HepG2 (cell line): ENCODE measurements around the gene KIF1C. TPM values are rescaled to one million over a fixed set of nuclear protein-coding genes. Genes with fewer than 3 reads are reported as not detected.

Source experiments
- AHR ChIP-seq: IDR thresholded peaks from 2 replicates; pipeline ENCODE4 v1.6.1; 2018; ENCODE audit warnings: missing genetic modification reagents, missing compliant biosample characterization
- ASH2L ChIP-seq: fragments of 300-600, 200-600 bp; sonication (generic); IDR thresholded peaks from 2 replicates; pipeline ENCODE4 v1.7.0; 2017; ENCODE audit warnings: low read depth, mild to moderate bottlenecking, moderate library complexity, mixed read lengths, low read length; ENCODE audit not compliant: insufficient read length
- ATF3 ChIP-seq: sonication (generic); formaldehyde crosslinking; IDR thresholded peaks from 2 replicates; pipeline ENCODE4 v1.4.0; 2020; ENCODE audit warnings: missing genetic modification reagents
- CEBPZ ChIP-seq: IDR thresholded peaks from 2 replicates; pipeline ENCODE4 v1.6.1; 2012; ENCODE audit warnings: low read length, improper control_type of control experiment
- CSRNP2 ChIP-seq: sonication (generic); formaldehyde crosslinking; conservative IDR thresholded peaks from 2 replicates; pipeline ENCODE4 v1.8.0; 2022; ENCODE audit warnings: low read depth, missing genetic modification reagents
- DR1 ChIP-seq: sonication (generic); formaldehyde crosslinking; IDR thresholded peaks from 2 replicates; pipeline ENCODE4 v1.8.0; 2021; ENCODE audit warnings: mild to moderate bottlenecking, missing genetic modification reagents, inconsistent platforms
- FLYWCH1 ChIP-seq: sonication (generic); formaldehyde crosslinking; IDR thresholded peaks from 2 replicates; pipeline ENCODE4 v1.8.1; 2023; ENCODE audit warnings: mild to moderate bottlenecking, missing genetic modification reagents
- GABPA ChIP-seq, 2 experiments: IDR thresholded peaks; 2 replicates each; pipeline ENCODE4 v1.6.1; 2011 to 2016; ENCODE audit warnings: low read depth in 2 of 2, low read length in 1 of 2, missing biosample characterization in 1 of 2, missing genetic modification characterization in 1 of 2
- KDM1A ChIP-seq: IDR thresholded peaks from 2 replicates; pipeline ENCODE4 v1.6.1; 2016; ENCODE audit warnings: missing compliant biosample characterization
- PCBP1 ChIP-seq: fragments of 200-400 bp; formaldehyde crosslinking; IDR thresholded peaks from 2 replicates; pipeline ENCODE4 v1.6.1; 2017; ENCODE audit warnings: mild to moderate bottlenecking, low read depth, low read length, borderline replicate concordance
- RORA ChIP-seq: sonication (generic); formaldehyde crosslinking; IDR thresholded peaks from 2 replicates; pipeline ENCODE4 v1.5.0; 2020; ENCODE audit warnings: mild to moderate bottlenecking, missing genetic modification reagents, moderate library complexity
- SRSF9 ChIP-seq: fragments of 200-400 bp; formaldehyde crosslinking; IDR thresholded peaks from 2 replicates; pipeline ENCODE4 v1.6.1; 2018; ENCODE audit warnings: borderline replicate concordance, mild to moderate bottlenecking, low read depth, low read length; ENCODE audit not compliant: insufficient read depth, poor library complexity, severe bottlenecking
- SSRP1 ChIP-seq: IDR thresholded peaks from 2 replicates; pipeline ENCODE4 v1.6.1; 2016; ENCODE audit warnings: control low read depth
- USF2 ChIP-seq, 2 experiments: sonication (generic) in 1 of 2; formaldehyde crosslinking in 1 of 2; IDR thresholded peaks; 2 replicates each; pipeline versions ENCODE4 v1.5.1 to v1.6.1; 2011 to 2020; ENCODE audit warnings: borderline replicate concordance in 1 of 2, low read depth in 1 of 2, low read length in 1 of 2, mild to moderate bottlenecking in 1 of 2, missing genetic modification reagents in 1 of 2, moderate library complexity in 1 of 2
- YEATS4 ChIP-seq: sonication (generic); formaldehyde crosslinking; IDR thresholded peaks from 2 replicates; pipeline ENCODE4 v1.4.0; 2020; ENCODE audit warnings: missing genetic modification reagents, borderline replicate concordance
- ZNF331 ChIP-seq: sonication (generic); formaldehyde crosslinking; IDR thresholded peaks from 2 replicates; pipeline ENCODE4 v1.4.0; 2020; ENCODE audit warnings: missing genetic modification reagents
- ZNF513 ChIP-seq: sonication (generic); formaldehyde crosslinking; conservative IDR thresholded peaks from 2 replicates; pipeline ENCODE4 v1.5.0; 2020; ENCODE audit warnings: missing genetic modification reagents
- ZNF572 ChIP-seq: sonication (generic); formaldehyde crosslinking; IDR thresholded peaks from 2 replicates; pipeline ENCODE4 v1.5.1; 2020; ENCODE audit warnings: mild to moderate bottlenecking, missing genetic modification reagents
- ZNF841 ChIP-seq: sonication (generic); formaldehyde crosslinking; IDR thresholded peaks from 2 replicates; pipeline ENCODE4 v1.8.1; 2023; ENCODE audit warnings: missing genetic modification reagents, borderline replicate concordance
- polyA plus RNA-seq, 8 experiments: library from polyadenylated mRNA; depleted of rRNA in 3 of 8; stranded (reverse) in 7 of 8; unstranded in 1 of 8; fragments of >200 nt; fragmentation: Illumina TruSeq in 4 of 8; extraction: Trizol in 4 of 8; gene quantifications; 2 replicates each; pipeline versions ENCODE4 v1.2.1 to v1.2.3, GENCODE V29; 2011 to 2016; ENCODE audit warnings: low read depth in 4 of 8, missing spikeins in 1 of 8, mixed read lengths in 1 of 8; ENCODE audit not compliant: insufficient read depth in 1 of 8
- total RNA-seq, 5 experiments: library from RNA; depleted of rRNA; stranded (reverse); fragments of >200 nt; fragmentation: Illumina TruSeq; extraction: Trizol; gene quantifications; 2 replicates each; pipeline ENCODE4 v1.2.3, GENCODE V29; 2016; ENCODE audit warnings: low read depth in 1 of 5

KIF1C gene
- total and polyA plus RNA-seq, 2 of the 13 experiments (the other 11 are each of a cell fraction or from before 2014, with no cell fraction given), result 70.0 to 104 TPM

- TF ChIP-seq CEBPZ (no peak), KDM1A (no peak), YEATS4 (CRISPR knock-in tag) (peak; percentile 90), ASH2L (peak; percentile 68), SRSF9 (no peak), PCBP1 (no peak), ATF3 (CRISPR knock-in tag) (peak; percentile 71; the same call in 1 of the 2 replicates), ZNF572 (CRISPR knock-in tag) (no peak), DR1 (CRISPR knock-in tag) (no peak), USF2 (IDR thresholded peaks at IDR 0.05; ENCODE audit: low read depth, low read length) (no peak), USF2 (CRISPR knock-in tag; IDR thresholded peaks at IDR 0.05; ENCODE audit: borderline replicate concordance) (no peak), AHR (CRISPR knock-in tag) (no peak), ZNF841 (CRISPR knock-in tag) (peak; percentile 30; the same call in 1 of the 2 replicates), GABPA (IDR thresholded peaks at IDR 0.05; ENCODE audit: low read depth, low read length) (peak; percentile 22; the same call in 1 of the 2 replicates), GABPA (CRISPR knock-in tag; IDR thresholded peaks at IDR 0.05; ENCODE audit: low read depth) (0 out of 2 replicates have a peak, but pooled peaks have one; percentile 2), FLYWCH1 (CRISPR knock-in tag) (no peak), ZNF513 (CRISPR knock-in tag) (no peak), SSRP1 (no peak), ZNF331 (CRISPR knock-in tag) (no peak), CSRNP2 (CRISPR knock-in tag) (no peak), RORA (CRISPR knock-in tag) (no peak)
Measured at GRCh38 chr17:4949321-4950074, 48.3 kb upstream of the KIF1C start (continued).
